ENCODE measurements around the gene RAB3B. TPM values are rescaled to one million over a fixed set of nuclear protein-coding genes. Genes with fewer than 3 reads are reported as not detected.
"Not testable (repeated sequence)": the region's sequence is repeated elsewhere in the genome, so short reads cannot be mapped to it uniquely, and the experiment has no call there.

RAB3B gene
- total and polyA plus RNA-seq, 2 donors (not counting 1 experiment from before 2014, with no cell fraction given): 36.5 to 51.6 TPM

DNA sequence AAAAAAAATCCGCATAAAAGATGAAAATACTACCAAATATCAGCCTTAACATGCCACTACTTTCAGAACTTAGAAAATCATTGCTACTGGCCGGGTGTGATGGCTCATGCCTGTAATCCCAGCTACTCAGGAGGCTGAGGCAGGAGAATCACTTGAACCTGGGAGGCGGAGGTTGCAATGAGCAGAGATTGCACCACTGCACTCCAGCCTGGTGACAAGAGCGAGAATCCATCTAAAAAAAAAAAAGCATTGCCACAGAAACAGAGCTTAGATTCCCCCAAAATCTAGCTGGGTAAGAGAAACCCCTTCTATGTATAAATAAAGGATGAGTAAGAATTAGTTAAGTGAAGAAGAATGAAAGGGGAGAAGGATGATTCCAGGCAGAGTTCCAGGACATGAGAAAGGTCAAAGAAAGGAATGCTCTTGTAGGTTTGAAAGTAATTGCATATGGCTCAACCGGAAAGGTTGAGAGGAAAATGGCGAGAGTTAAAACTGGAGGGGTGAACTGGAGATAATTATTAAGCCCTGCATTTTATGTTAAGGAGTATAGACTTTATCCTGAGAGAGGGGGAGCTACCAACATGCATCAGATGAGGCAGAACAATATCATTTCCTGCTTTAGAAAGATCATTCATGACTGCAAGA is 92.3 kb downstream of the RAB3B start:
- no peaks in the 10 kb centered on the region for H4K20me1 ChIP-seq (ENCODE audit: control insufficient read depth, extremely low read depth, insufficient read depth, low read length)

DNA sequence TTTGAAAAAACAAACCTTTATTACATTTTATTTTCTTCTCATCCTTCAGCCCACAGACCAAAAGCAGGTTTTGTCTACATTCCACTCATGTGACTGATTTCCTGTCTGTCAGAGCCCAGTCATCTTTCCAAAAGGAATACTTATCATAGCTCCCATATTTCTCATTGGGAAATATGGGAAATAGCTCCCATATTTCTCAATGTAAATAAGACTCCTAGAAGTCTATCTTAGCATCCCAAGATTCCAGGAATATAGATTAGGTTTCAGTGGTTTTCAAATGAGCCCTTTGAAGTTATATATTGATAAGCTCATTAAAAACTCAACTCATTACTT is 92.8 kb downstream of the RAB3B start:
- Histone ChIP-seq H3K4me3 (replicated peaks in 1 of 4; ENCODE audit: control extremely low read depth in 1 of 4, insufficient read depth in 1 of 4, low read depth in 3 of 4, low read length in 4 of 4) (no peak overlapping the region), H3K4me2 (ENCODE audit: extremely low read depth, insufficient read depth, low read length) (peak overlapping the region; percentile 77), H3K9ac (ENCODE audit: insufficient read depth, low read length) (no peak overlapping the region)

More for the DNA sequence above, 92.3 kb downstream of the RAB3B start:
- Histone ChIP-seq H3K79me2 (ENCODE audit: control insufficient read depth, insufficient read depth, low read length) (no peaks in the 10 kb centered on the region), H3K27me3 (ENCODE audit: control insufficient read depth, insufficient read depth, low read length) (no peaks in the 10 kb centered on the region), H3K4me1 (ENCODE audit: control insufficient read depth, extremely low read depth, insufficient read depth, low read length) (peaks cover 13% of the 10 kb centered on the region), H3K36me3 (ENCODE audit: control insufficient read depth, insufficient read depth, low read length) (no peaks in the 10 kb centered on the region), H3K4me3 (replicated peaks in 1 of 4; ENCODE audit: control extremely low read depth in 1 of 4, insufficient read depth in 1 of 4, low read depth in 3 of 4, low read length in 4 of 4) (no peak overlapping the region), H3K9ac (ENCODE audit: insufficient read depth, low read length) (no peak overlapping the region), H3K9me3 (ENCODE audit: control insufficient read depth, insufficient read depth, low read depth, low read length) (no peaks in the 10 kb centered on the region), H3K4me2 (ENCODE audit: extremely low read depth, insufficient read depth, low read length) (peak overlapping the region; percentile 77), H3K27ac (ENCODE audit: insufficient read depth, low read length) (peak overlapping the region; percentile 86), H2AFZ (ENCODE audit: low read length) (no peak overlapping the region)
- DNase-seq (ENCODE audit: low read depth in 2 of 2): peak; percentile 61 to 95
- TF ChIP-seq EZH2 (IDR thresholded peaks at IDR 0.05; ENCODE audit: low read length, missing control alignments) (no peak), CTCF (conservative IDR thresholded peaks at IDR 0.05 in 1 of 2, IDR thresholded peaks at IDR 0.05 in 1 of 2; ENCODE audit: low read depth in 1 of 2, low read length in 2 of 2) (no peak)

GRCh38 chr1:51894748-51895147 is 95.8 kb downstream of the RAB3B start:
- H3K4me3 ChIP-seq (replicated peaks in 1 of 4; ENCODE audit: control extremely low read depth in 1 of 4, insufficient read depth in 1 of 4, low read depth in 3 of 4, low read length in 4 of 4); DNase-seq (ENCODE audit: low read depth in 2 of 2); H3K36me3 ChIP-seq (ENCODE audit: control insufficient read depth, insufficient read depth, low read length); H3K27ac ChIP-seq (ENCODE audit: insufficient read depth, low read length); H3K9me3 ChIP-seq (ENCODE audit: control insufficient read depth, insufficient read depth, low read depth, low read length); H3K79me2 ChIP-seq (ENCODE audit: control insufficient read depth, insufficient read depth, low read length); H2AFZ ChIP-seq (ENCODE audit: low read length); H3K27me3 ChIP-seq (ENCODE audit: control insufficient read depth, insufficient read depth, low read length); H4K20me1 ChIP-seq (ENCODE audit: control insufficient read depth, extremely low read depth, insufficient read depth, low read length); H3K4me2 ChIP-seq (ENCODE audit: extremely low read depth, insufficient read depth, low read length); H3K9ac ChIP-seq (ENCODE audit: insufficient read depth, low read length): not testable (repeated sequence)
- H3K4me1 ChIP-seq (ENCODE audit: control insufficient read depth, extremely low read depth, insufficient read depth, low read length): peaks cover 13% of the 10 kb centered on the region

More for the DNA sequence above, 92.8 kb downstream of the RAB3B start:
- Histone ChIP-seq H4K20me1 (ENCODE audit: control insufficient read depth, extremely low read depth, insufficient read depth, low read length) (no peaks in the 10 kb centered on the region), H3K79me2 (ENCODE audit: control insufficient read depth, insufficient read depth, low read length) (no peaks in the 10 kb centered on the region), H3K36me3 (ENCODE audit: control insufficient read depth, insufficient read depth, low read length) (no peaks in the 10 kb centered on the region), H3K4me1 (ENCODE audit: control insufficient read depth, extremely low read depth, insufficient read depth, low read length) (peaks cover 13% of the 10 kb centered on the region), H2AFZ (ENCODE audit: low read length) (no peak overlapping the region), H3K9me3 (ENCODE audit: control insufficient read depth, insufficient read depth, low read depth, low read length) (no peaks in the 10 kb centered on the region), H3K27ac (ENCODE audit: insufficient read depth, low read length) (peak overlapping the region; percentile 86), H3K27me3 (ENCODE audit: control insufficient read depth, insufficient read depth, low read length) (no peaks in the 10 kb centered on the region)
- TF ChIP-seq EZH2 (IDR thresholded peaks at IDR 0.05; ENCODE audit: low read length, missing control alignments): no peak
- no peak for TF ChIP-seq CTCF (conservative IDR thresholded peaks at IDR 0.05 in 1 of 2, IDR thresholded peaks at IDR 0.05 in 1 of 2; ENCODE audit: low read depth in 1 of 2, low read length in 2 of 2)
- peak; percentile 68 to 94 for DNase-seq (ENCODE audit: low read depth in 2 of 2)
